ENCODE measurements around the gene CKB.

The CKB gene

GRCh38 chr14:103488960-103489359 is 33.7 kb downstream of the CKB start:
- Histone ChIP-seq H3K9ac (ENCODE audit: low read depth, low read length) (no peak overlapping the region), H3K36me3 (ENCODE audit: insufficient read depth, low read length) (peaks cover 19% of the 10 kb centered on the region), H3K9me3 (ENCODE audit: control insufficient read depth, insufficient read depth, low read length) (no peaks in the 10 kb centered on the region), H3K4me1 (ENCODE audit: insufficient read depth, low read length) (no peaks in the 10 kb centered on the region)

- Histone ChIP-seq H3K9me3 (ENCODE audit: control insufficient read depth, insufficient read depth, low read length) (no peaks in the 10 kb centered on the region), H3K4me1 (ENCODE audit: insufficient read depth, low read length) (no peaks in the 10 kb centered on the region), H3K36me3 (ENCODE audit: insufficient read depth, low read length) (peaks cover 19% of the 10 kb centered on the region), H3K9ac (ENCODE audit: low read depth, low read length) (no peak overlapping the region)
Observed at GRCh38 chr14:103488071-103488470, 34.6 kb downstream of the CKB start.

- H3K9ac ChIP-seq (ENCODE audit: low read depth, low read length) = no peak overlapping the region
- no peaks in the 10 kb centered on the region for H3K9me3 ChIP-seq (ENCODE audit: control insufficient read depth, insufficient read depth, low read length)
- H3K4me1 ChIP-seq (ENCODE audit: insufficient read depth, low read length) = no peaks in the 10 kb centered on the region
- peaks cover 16% of the 10 kb centered on the region for H3K36me3 ChIP-seq (ENCODE audit: insufficient read depth, low read length)
Observed at GRCh38 chr14:103485504-103485903, 37.1 kb downstream of the CKB start.

GRCh38 chr14:103483600-103483999 is 39.0 kb downstream of the CKB start:
- Histone ChIP-seq H3K9ac (ENCODE audit: low read depth, low read length) (no peak overlapping the region), H3K9me3 (ENCODE audit: control insufficient read depth, insufficient read depth, low read length) (no peaks in the 10 kb centered on the region), H3K36me3 (ENCODE audit: insufficient read depth, low read length) (peaks cover 15% of the 10 kb centered on the region), H3K4me1 (ENCODE audit: insufficient read depth, low read length) (no peaks in the 10 kb centered on the region)

GRCh38 chr14:103480595-103480994 is 42.0 kb downstream of the CKB start:
- Histone ChIP-seq H3K9me3 (ENCODE audit: control insufficient read depth, insufficient read depth, low read length) (no peaks in the 10 kb centered on the region), H3K9ac (ENCODE audit: low read depth, low read length) (no peak overlapping the region), H3K36me3 (ENCODE audit: insufficient read depth, low read length) (peaks cover 28% of the 10 kb centered on the region), H3K4me1 (ENCODE audit: insufficient read depth, low read length) (no peaks in the 10 kb centered on the region)

- Histone ChIP-seq H3K36me3 (ENCODE audit: insufficient read depth, low read length) (peaks cover 36% of the 10 kb centered on the region), H3K9ac (ENCODE audit: low read depth, low read length) (no peak overlapping the region), H3K9me3 (ENCODE audit: control insufficient read depth, insufficient read depth, low read length) (no peaks in the 10 kb centered on the region), H3K4me1 (ENCODE audit: insufficient read depth, low read length) (no peaks in the 10 kb centered on the region)
Observed at GRCh38 chr14:103476631-103477030, 46.0 kb downstream of the CKB start.

- H3K9me3 ChIP-seq (ENCODE audit: control insufficient read depth, insufficient read depth, low read length) = no peaks in the 10 kb centered on the region
- no peak overlapping the region for H3K9ac ChIP-seq (ENCODE audit: low read depth, low read length)
- H3K36me3 ChIP-seq (ENCODE audit: insufficient read depth, low read length) = peaks cover 37% of the 10 kb centered on the region
- H3K4me1 ChIP-seq (ENCODE audit: insufficient read depth, low read length) = no peaks in the 10 kb centered on the region
Observed at GRCh38 chr14:103476065-103476464, 46.6 kb downstream of the CKB start.

- H3K36me3 ChIP-seq (ENCODE audit: insufficient read depth, low read length) = peaks cover 33% of the 10 kb centered on the region
- no peak overlapping the region for H3K9ac ChIP-seq (ENCODE audit: low read depth, low read length)
- H3K9me3 ChIP-seq (ENCODE audit: control insufficient read depth, insufficient read depth, low read length) = no peaks in the 10 kb centered on the region
- H3K4me1 ChIP-seq (ENCODE audit: insufficient read depth, low read length) = no peaks in the 10 kb centered on the region
Observed at GRCh38 chr14:103474893-103475292, 47.7 kb downstream of the CKB start.

- Histone ChIP-seq H3K4me1 (ENCODE audit: insufficient read depth, low read length) (no peaks in the 10 kb centered on the region), H3K9me3 (ENCODE audit: control insufficient read depth, insufficient read depth, low read length) (no peaks in the 10 kb centered on the region), H3K36me3 (ENCODE audit: insufficient read depth, low read length) (peaks cover 33% of the 10 kb centered on the region), H3K9ac (ENCODE audit: low read depth, low read length) (no peak overlapping the region)
Observed at GRCh38 chr14:103472939-103473338, 49.7 kb downstream of the CKB start.
